ENCODE results near the gene THAP7.

DNA sequence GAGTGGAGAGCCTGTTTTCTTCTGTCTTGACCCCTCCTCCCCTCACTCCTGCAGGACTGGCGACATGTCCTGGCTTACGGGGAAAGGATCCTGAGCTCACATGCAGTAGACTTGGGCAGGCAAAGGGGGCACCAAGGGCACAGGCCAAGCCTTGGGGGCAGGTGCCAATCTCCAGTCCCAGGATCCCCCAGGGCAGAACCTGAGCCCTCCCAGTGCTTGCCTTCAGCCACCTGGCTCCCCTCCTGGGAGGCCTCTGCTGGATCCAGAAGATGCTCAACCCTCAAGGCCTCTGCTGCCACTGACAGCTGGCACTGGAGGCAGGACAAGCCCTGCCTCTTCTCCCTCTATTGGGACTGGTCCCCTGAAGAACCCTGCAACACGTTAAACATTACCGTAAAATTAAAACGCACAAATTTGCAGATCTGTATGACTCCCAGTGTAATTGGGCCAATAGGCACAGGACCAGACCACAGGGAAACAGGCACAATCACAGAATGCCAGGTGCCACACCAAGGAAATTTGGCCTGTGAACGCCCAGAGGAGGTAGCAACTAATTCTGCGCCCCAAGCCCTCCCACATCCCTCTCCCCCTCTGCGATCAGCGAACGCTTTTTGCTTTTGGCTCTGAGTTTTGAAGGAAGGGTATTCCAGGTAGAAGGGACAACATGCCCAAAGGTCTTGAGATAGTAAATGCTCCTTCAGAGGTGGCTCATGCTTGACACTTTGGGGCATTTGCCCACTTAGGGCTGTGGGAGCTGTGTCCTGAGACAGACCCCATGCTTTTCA lies 20.8 kb downstream of the THAP7 start:
- TF ChIP-seq POLR2A (IDR thresholded peaks at IDR 0.05) (no peak), CTCF (IDR thresholded peaks at IDR 0.05) (no peak)
